Kidney (tissue), 14 donors: ENCODE measurements around the gene STEAP1B. TPM values are rescaled to one million over a fixed set of nuclear protein-coding genes. Genes with fewer than 3 reads are reported as not detected.

Experiments used
- DNase-seq, 5 donors: peaks; one replicate each; pipeline ENCODE4 v3.0.0-alpha.2; 2013 to 2020
- FAIRE-seq: peaks from 2 replicates; lab custom pipeline; 2012; peaks lifted over from hg19 to GRCh38; lab: Jason Lieb, UNC
- H3K27ac ChIP-seq, 2 donors: one replicate each; pipeline ENCODE4 v1.7.0; 2013; ENCODE audit warnings: low read depth in 2 of 2, low read length in 2 of 2, inconsistent platforms in 1 of 2
- H3K27me3 ChIP-seq: one replicate; pipeline ENCODE4 v1.7.1; 2013; ENCODE audit warnings: low read length, inconsistent platforms; ENCODE audit not compliant: control insufficient read depth, insufficient read depth
- H3K36me3 ChIP-seq, 3 donors: one replicate each; pipeline versions ENCODE4 v1.7.0 to v1.7.1; 2013; ENCODE audit warnings: low read length in 3 of 3, control low read depth in 1 of 3, inconsistent platforms in 1 of 3; ENCODE audit not compliant: insufficient read depth in 3 of 3, control insufficient read depth in 2 of 3
- H3K4me1 ChIP-seq, 3 donors: one replicate each; pipeline versions ENCODE4 v1.7.0 to v1.7.1; 2013; ENCODE audit warnings: low read length in 3 of 3, inconsistent platforms in 1 of 3, low read depth in 1 of 3; ENCODE audit not compliant: control insufficient read depth in 2 of 3, insufficient read depth in 2 of 3
- H3K4me3 ChIP-seq, 3 donors: one replicate each; pipeline versions ENCODE4 v1.7.0 to v1.8.1; 2013; ENCODE audit warnings: low read length in 3 of 3, control low read depth in 1 of 3, inconsistent platforms in 1 of 3
- H3K9ac ChIP-seq, 3 donors: one replicate each; pipeline versions ENCODE4 v1.7.0 to v1.7.1; 2013; ENCODE audit warnings: low read length in 3 of 3, control low read depth in 1 of 3, inconsistent platforms in 1 of 3
- H3K9me3 ChIP-seq, 3 donors: one replicate each; pipeline versions ENCODE4 v1.7.0 to v1.7.1; 2013; ENCODE audit warnings: low read length in 3 of 3, control low read depth in 1 of 3, inconsistent platforms in 1 of 3; ENCODE audit not compliant: control insufficient read depth in 2 of 3, insufficient read depth in 1 of 3
- CTCF ChIP-seq: IDR thresholded peaks from 3 replicates; pipeline ENCODE4 v1.5.1; 2012; ENCODE audit warnings: mild to moderate bottlenecking, moderate library complexity, borderline replicate concordance; ENCODE audit not compliant: insufficient read depth; ENCODE audit errors: extremely low read depth
- intact Hi-C: fragments of 100-400 bp; cut with DNase I; formaldehyde crosslinking; loops from one replicate; pipeline ENCODE4 v1.11.1; 2022
- polyA plus RNA-seq: library from polyadenylated mRNA; stranded (reverse); fragments of 350-450 nt; fragmentation: Illumina TruSeq; extraction: RNeasy Lipid Tissue Mini Kit (QIAGEN cat#74804); gene quantifications from one replicate; pipeline ENCODE4 v1.2.3, GENCODE V29; 2014; ENCODE audit warnings: low read depth, low replicate concordance; ENCODE audit not compliant: insufficient read depth
- total RNA-seq: library from RNA; stranded (reverse); fragmentation: NEBNext Ultra II Directional; extraction: Animal tissue kit (Norgen Biotek cat#: 25700); gene quantifications from one replicate; pipeline ENCODE4 v1.2.1, GENCODE V29; 2021
- donor health status: control.
- donor health status: control.
- donor health status: control.
- donor health status: control.
- donor health status: control.
- donor health status: DM: yes; HTN: yes; CAD: no.
- donor health status: Normal renal cell carcinoma (clear cell type).

The STEAP1B gene
- total and polyA plus RNA-seq, 2 donors from 2014 or later: 0.79 TPM; not detected in 1

- H3K4me1 ChIP-seq: peaks cover 0 to 3% (median 0%) of the 10 kb centered on the region in 3 donors
- FAIRE-seq: no peak
- TF ChIP-seq CTCF: no peak
- no peak overlapping the region for H3K9ac ChIP-seq
- no peak for DNase-seq
- H3K4me3 ChIP-seq: no peak overlapping the region
- H3K36me3 ChIP-seq: no peaks in the 10 kb centered on the region
- H3K27ac ChIP-seq: no peak overlapping the region
- intact Hi-C loops: no loop called here
- H3K9me3 ChIP-seq: no peaks in the 10 kb centered on the region
- no peaks in the 10 kb centered on the region for H3K27me3 ChIP-seq
Observed at GRCh38 chr7:22546769-22547168, 46.8 kb upstream of the STEAP1B start.

- no peaks in the 10 kb centered on the region for H3K36me3 ChIP-seq
- no peak overlapping the region for H3K27ac ChIP-seq
- no peak overlapping the region for H3K9ac ChIP-seq
- H3K4me1 ChIP-seq: peaks cover 0 to 3% (median 0%) of the 10 kb centered on the region in 3 donors
- intact Hi-C loops: no loop called here
- no peaks in the 10 kb centered on the region for H3K27me3 ChIP-seq
- DNase-seq (peak in 2 of 5 donors; percentile 61 to 70), FAIRE-seq (no peak)
- TF ChIP-seq CTCF: no peak
- no peak overlapping the region for H3K4me3 ChIP-seq
- H3K9me3 ChIP-seq: no peaks in the 10 kb centered on the region
Observed at GRCh38 chr7:22545529-22545928, 45.5 kb upstream of the STEAP1B start.

GRCh38 chr7:22544245-22544644, 44.3 kb upstream of the STEAP1B start:
- intact Hi-C loops: no loop called here
- no peaks in the 10 kb centered on the region for H3K9me3 ChIP-seq
- no peaks in the 10 kb centered on the region for H3K36me3 ChIP-seq
- no peak for TF ChIP-seq CTCF
- H3K27me3 ChIP-seq: no peaks in the 10 kb centered on the region
- DNase-seq (no peak), FAIRE-seq (no peak)
- H3K27ac ChIP-seq: no peak overlapping the region
- no peaks in the 10 kb centered on the region for H3K4me1 ChIP-seq
- no peak overlapping the region for H3K9ac ChIP-seq
- no peak overlapping the region for H3K4me3 ChIP-seq

GRCh38 chr7:22543169-22543568, 43.2 kb upstream of the STEAP1B start:
- FAIRE-seq: no peak

More at GRCh38 chr7:22543169-22543568, 43.2 kb upstream of the STEAP1B start:
- H3K9me3 ChIP-seq: no peaks in the 10 kb centered on the region
- no peak for DNase-seq
- no peak for TF ChIP-seq CTCF
- no peak overlapping the region for H3K4me3 ChIP-seq
- no peaks in the 10 kb centered on the region for H3K4me1 ChIP-seq
- H3K27ac ChIP-seq: no peak overlapping the region
- no peak overlapping the region for H3K9ac ChIP-seq
- no peaks in the 10 kb centered on the region for H3K27me3 ChIP-seq
- intact Hi-C loops: no loop called here
- H3K36me3 ChIP-seq: no peaks in the 10 kb centered on the region
